ENCODE results near the gene TOMM7. TPM values are rescaled to one million over a fixed set of nuclear protein-coding genes. Genes with fewer than 3 reads are reported as not detected.

The TOMM7 gene
- polyA plus RNA-seq, 1 of the 3 experiments (the other 2 are of a cell fraction) = 546 TPM

DNA sequence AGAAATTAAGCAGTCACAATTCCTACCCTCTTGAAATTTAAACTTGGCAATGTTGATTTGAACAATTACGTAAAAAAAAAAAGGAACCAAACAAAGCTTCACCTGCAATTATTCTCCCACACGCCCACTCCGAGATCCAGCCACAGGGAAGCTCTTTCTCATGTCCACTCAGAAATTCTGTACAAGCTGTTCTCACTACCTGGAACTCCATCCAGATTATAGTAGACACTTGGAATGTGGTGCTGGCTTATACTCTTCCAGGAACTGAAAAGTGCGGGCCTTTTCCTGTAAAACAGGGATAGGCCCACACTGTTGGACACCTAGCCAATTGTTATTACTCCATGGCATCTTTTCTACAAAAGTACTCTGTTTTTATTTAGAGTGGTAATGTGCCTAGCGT lies 20.3 kb upstream of the TOMM7 start:
- no peaks in the 10 kb centered on the region for H4K20me1 ChIP-seq (ENCODE audit: insufficient read depth)
- no peaks in the 10 kb centered on the region for H3K9me2 ChIP-seq
- CTCF ChIA-PET = no interaction called here
- no peak overlapping the region for H3K4me2 ChIP-seq
- WGBS (ENCODE audit: low lambda C conversion rate) = 70% methylated on average over 5 of the region's 5 CpGs
- H2AFZ ChIP-seq (ENCODE audit: low read depth) = no peak overlapping the region
- peaks cover 0 to 5% of the 10 kb centered on the region in 2 experiments; a peak in 1 of 4 replicates for H3K4me1 ChIP-seq (ENCODE audit: control insufficient read depth in 1 of 2, insufficient read depth in 2 of 2, low read depth in 1 of 2, low read length in 1 of 2)
- H3K9ac ChIP-seq = no peak overlapping the region
- TF ChIP-seq ZBTB33 (IDR thresholded peaks at IDR 0.05; ENCODE audit: borderline replicate concordance, low read depth) (no peak), SIN3A (IDR thresholded peaks at IDR 0.05; ENCODE audit: borderline replicate concordance, low read depth, low read length) (no peak), GABPA (IDR thresholded peaks at IDR 0.05; ENCODE audit: low read depth) (no peak), TEAD4 (IDR thresholded peaks at IDR 0.05; ENCODE audit: borderline replicate concordance, insufficient read depth) (no peak), CTCF (IDR thresholded peaks at IDR 0.05) (no peak), NFIC (IDR thresholded peaks at IDR 0.05; ENCODE audit: borderline replicate concordance) (no peak), RCOR1 (IDR thresholded peaks at IDR 0.05; ENCODE audit: low read length) (no peak), EZH2phosphoT487 (IDR thresholded peaks at IDR 0.05; ENCODE audit: borderline replicate concordance, low read depth) (no peak), TCF12 (IDR thresholded peaks at IDR 0.05) (no peak), CHD2 (IDR thresholded peaks at IDR 0.05; ENCODE audit: low read length, partially characterized antibody) (no peak), GATA2 (CRISPR knock-in tag; IDR thresholded peaks at IDR 0.05) (no peak), ELF1 (IDR thresholded peaks at IDR 0.05) (no peak), RXRA (IDR thresholded peaks at IDR 0.05; ENCODE audit: borderline replicate concordance, low read depth) (no peak), JUND (IDR thresholded peaks at IDR 0.05) (no peak), NRF1 (IDR thresholded peaks at IDR 0.05; ENCODE audit: low read depth, low read length) (no peak)
- H3K9me3 ChIP-seq = no peaks in the 10 kb centered on the region
- POLR2A ChIA-PET = no interaction called here
- H3K4me3 ChIP-seq (ENCODE audit: low read depth in 2 of 2, low read length in 1 of 2) = no peak overlapping the region
- no peaks in the 10 kb centered on the region for H3F3A ChIP-seq (replicated peaks; ENCODE audit: insufficient read depth)
- no peak for DNase-seq
- no peak overlapping the region for H3K27ac ChIP-seq (ENCODE audit: low read depth in 2 of 2, low read length in 1 of 2)
- H3K79me2 ChIP-seq (ENCODE audit: insufficient read depth) = no peaks in the 10 kb centered on the region
- H3K27me3 ChIP-seq (ENCODE audit: insufficient read depth) = peaks cover 45% of the 10 kb centered on the region; the same call in 1 of the 2 replicates
- H3K36me3 ChIP-seq (replicated peaks in 1 of 2; ENCODE audit: control insufficient read depth in 1 of 2, insufficient read depth in 2 of 2, low read length in 1 of 2) = no peaks in the 10 kb centered on the region

DNA sequence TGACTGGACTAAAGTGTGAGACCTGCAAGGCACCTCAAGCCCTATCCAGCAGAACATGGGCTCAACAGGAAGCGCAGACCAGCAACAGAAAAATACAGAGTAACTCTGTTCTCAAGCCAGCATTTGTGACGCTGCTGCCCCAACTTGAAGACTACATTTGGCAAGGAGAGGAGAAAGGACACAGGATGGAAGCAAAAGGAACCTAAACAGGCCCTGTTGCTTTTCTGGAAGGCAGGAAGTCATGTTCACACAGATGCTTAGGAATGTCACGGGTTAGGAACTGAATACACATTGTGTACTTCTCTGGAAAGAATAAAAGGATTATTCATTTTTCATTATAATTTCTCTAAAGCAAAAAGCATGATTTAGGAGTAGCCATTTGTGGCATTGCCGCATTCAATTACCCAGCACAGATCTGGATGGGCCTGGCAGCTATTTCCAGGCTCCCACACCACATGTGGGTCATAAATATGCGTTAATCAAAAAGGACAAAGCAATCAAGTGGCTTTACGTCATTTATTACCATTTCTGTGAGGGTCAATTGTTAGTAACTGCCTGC lies 19.8 kb upstream of the TOMM7 start:
- H3K27ac ChIP-seq (ENCODE audit: low read depth in 2 of 2, low read length in 1 of 2) = peak overlapping the region in 1 of 2 experiments; percentile 41; a peak in 1 of 4 replicates
- H3K79me2 ChIP-seq (ENCODE audit: insufficient read depth) = no peaks in the 10 kb centered on the region
- TF ChIP-seq EP300 (IDR thresholded peaks at IDR 0.05; ENCODE audit: borderline replicate concordance in 1 of 2, low read depth in 1 of 2, low read length in 1 of 2) (peak in 1 of 2 experiments; percentile 40; a peak in 1 of 4 replicates), YY1 (IDR thresholded peaks at IDR 0.05; ENCODE audit: low read depth) (no peak)
- no peaks in the 10 kb centered on the region for H3F3A ChIP-seq (replicated peaks; ENCODE audit: insufficient read depth)
- H3K9me3 ChIP-seq = no peaks in the 10 kb centered on the region
- H3K36me3 ChIP-seq (replicated peaks in 1 of 2; ENCODE audit: control insufficient read depth in 1 of 2, insufficient read depth in 2 of 2, low read length in 1 of 2) = no peaks in the 10 kb centered on the region
- H3K9ac ChIP-seq = no peak overlapping the region
- H2AFZ ChIP-seq (ENCODE audit: low read depth) = peak overlapping the region; percentile 8; the same call in 1 of the 2 replicates
- CTCF ChIA-PET = no interaction called here
- no peaks in the 10 kb centered on the region for H4K20me1 ChIP-seq (ENCODE audit: insufficient read depth)
- no peaks in the 10 kb centered on the region for H3K9me2 ChIP-seq
- H3K4me1 ChIP-seq (ENCODE audit: control insufficient read depth in 1 of 2, insufficient read depth in 2 of 2, low read depth in 1 of 2, low read length in 1 of 2) = peaks cover 0 to 5% of the 10 kb centered on the region in 2 experiments; a peak in 1 of 4 replicates
- H3K4me2 ChIP-seq = no peak overlapping the region
- 54% methylated on average over 6 of the region's 6 CpGs for WGBS (ENCODE audit: low lambda C conversion rate)
- peaks cover 44% of the 10 kb centered on the region; the same call in 1 of the 2 replicates for H3K27me3 ChIP-seq (ENCODE audit: insufficient read depth)
- POLR2A ChIA-PET = no interaction called here
- no peak for DNase-seq
- no peak overlapping the region for H3K4me3 ChIP-seq (ENCODE audit: low read depth in 2 of 2, low read length in 1 of 2)
